ENCODE data around the gene KRTAP4-11.
"Not testable (repeated sequence)": the region's sequence is repeated elsewhere in the genome, so short reads cannot be mapped to it uniquely, and the experiment has no call there.

Gene KRTAP4-11

GRCh38 chr17:41123292-41123990, 5.3 kb upstream of the KRTAP4-11 start:
- not testable (repeated sequence) for DNase-seq

GRCh38 chr17:41121742-41122141, 3.6 kb upstream of the KRTAP4-11 start:
- no peak for DNase-seq

- not testable (repeated sequence) for DNase-seq
Measured at GRCh38 chr17:41119696-41120690, 1.8 kb upstream of the KRTAP4-11 start.

- no peak for DNase-seq
Measured at GRCh38 chr17:41118721-41119120, 548 bp upstream of the KRTAP4-11 start.

DNA sequence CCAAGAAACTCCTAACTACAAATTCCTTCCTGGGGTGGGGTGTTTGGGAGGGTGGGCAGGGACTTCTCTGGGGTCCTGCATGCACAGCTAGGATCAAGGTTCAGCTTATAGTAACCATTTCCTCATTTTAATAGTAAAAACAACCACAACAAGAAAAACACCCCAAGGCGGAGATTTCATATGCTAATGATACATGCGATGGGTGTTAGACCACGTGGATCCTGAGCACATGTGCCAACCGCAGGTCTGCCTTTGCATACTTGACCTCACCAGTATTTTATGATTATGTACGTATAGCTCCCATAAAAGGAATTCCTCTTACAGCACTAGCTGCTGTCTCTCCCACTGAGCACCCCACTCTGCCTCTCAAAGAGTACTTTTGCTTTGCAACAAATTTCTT, 1.9 kb downstream of the KRTAP4-11 start:
- no peak for DNase-seq

DNA sequence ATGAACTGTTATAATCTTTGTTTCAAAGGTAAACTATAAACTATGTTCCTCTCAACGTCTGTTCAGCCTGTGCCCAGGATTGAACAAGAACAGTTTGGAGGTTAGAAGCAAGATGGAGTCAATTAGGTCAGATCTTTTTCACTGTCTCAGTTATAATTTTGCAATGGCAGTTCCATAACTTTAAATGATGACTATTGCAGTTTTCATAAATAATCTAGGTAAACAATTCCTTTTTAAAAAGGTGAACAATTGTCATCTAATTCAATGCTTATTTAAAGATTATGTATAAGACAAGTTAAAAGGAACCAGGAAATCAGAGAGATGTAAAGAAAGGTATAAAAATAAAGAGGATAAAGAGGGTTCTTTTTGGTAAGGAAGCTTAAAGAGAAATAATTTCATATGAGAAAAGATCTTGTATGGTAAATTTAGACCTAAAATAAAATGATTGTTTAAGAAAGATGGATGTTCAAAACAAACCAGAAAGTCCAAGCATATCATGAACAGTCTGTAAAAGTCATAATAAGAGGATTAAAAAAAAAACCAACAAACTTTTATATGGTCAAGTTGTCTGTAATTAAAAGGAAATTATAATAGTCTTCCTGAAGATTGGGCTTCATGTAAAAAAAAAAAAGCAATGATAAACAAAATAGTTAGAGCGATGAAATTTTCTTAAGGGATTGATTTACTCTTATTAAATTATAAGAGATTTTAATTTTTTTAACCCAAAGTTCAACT, 6.9 kb downstream of the KRTAP4-11 start:
- no peak for DNase-seq

GRCh38 chr17:41108728-41109386, 9.3 kb downstream of the KRTAP4-11 start:
- not testable (repeated sequence) for DNase-seq

DNA sequence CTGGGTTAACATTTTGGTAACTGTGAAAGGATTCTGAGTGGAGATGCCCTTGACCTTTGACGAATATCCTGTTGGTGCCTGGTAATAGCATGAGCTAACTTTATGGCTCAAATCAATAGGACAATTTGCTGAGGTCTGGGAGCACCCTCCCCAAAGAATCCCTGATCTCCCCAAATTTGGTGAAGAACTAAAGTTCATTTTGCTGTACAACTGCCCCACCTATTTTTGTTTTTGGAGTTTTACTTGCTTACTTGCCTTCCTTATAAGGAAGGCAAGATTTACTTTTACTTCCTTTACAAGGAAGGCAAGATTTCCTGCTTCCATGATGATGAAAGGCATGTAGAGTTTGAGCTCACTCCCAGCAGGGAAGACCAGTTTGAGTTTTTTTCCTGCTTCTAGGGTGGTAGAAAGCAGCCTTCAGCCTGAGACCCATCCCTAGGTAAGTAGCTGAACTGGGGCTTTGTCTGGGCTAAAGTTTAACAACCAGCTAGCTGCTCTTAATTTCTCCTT, 10.2 kb downstream of the KRTAP4-11 start:
- DNase-seq = no peak

DNA sequence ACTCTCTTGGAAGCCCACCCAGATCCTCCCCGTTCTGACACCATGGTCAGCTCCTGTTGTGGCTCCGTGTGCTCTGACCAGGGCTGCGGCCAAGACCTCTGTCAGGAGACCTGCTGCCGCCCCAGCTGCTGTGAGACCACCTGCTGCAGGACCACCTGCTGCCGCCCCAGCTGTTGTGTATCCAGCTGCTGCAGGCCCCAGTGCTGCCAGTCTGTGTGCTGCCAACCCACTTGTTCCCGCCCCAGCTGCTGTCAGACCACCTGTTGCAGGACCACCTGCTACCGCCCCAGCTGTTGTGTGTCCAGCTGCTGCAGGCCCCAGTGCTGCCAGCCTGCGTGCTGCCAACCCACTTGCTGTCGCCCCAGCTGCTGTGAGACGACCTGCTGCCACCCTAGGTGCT, 12.8 kb downstream of the KRTAP4-11 start, which contains the start of gene KRTAP4-9:
Gene KRTAP4-9 (plus strand): TSS at position 43 of the 400 bp plus-strand sequence. CDS start 0 bp downstream, at position 43.
- not testable (repeated sequence) for DNase-seq

- DNase-seq = not testable (repeated sequence)
Measured at GRCh38 chr17:41104386-41105038, 13.7 kb downstream of the KRTAP4-11 start.

DNA sequence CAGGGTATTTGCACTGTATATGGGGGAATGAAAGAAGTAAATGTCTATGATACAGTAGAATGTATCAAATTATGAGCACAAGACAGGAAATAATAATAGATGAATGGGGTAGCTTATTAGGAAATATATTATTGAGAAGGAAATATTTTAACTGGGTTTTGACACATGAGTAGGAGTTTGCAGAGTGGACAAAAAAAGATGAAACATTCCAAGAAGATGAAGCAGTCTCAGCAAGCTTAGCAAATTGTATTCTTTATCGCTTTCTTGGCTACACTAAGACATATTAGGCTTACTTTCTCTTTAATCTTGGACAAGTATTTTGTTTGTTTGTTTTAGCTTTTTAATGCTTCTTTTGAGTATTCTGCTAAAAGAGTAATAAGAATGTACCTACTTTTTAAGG, 14.3 kb downstream of the KRTAP4-11 start:
- no peak for DNase-seq

GRCh38 chr17:41101586-41102259, 16.4 kb downstream of the KRTAP4-11 start, which contains the start of gene KRTAP4-16:
KRTAP4-16 (minus strand) TSS chr17:41102209; CDS start chr17:41102209, 0 bp downstream.
- DNase-seq = no peak

DNA sequence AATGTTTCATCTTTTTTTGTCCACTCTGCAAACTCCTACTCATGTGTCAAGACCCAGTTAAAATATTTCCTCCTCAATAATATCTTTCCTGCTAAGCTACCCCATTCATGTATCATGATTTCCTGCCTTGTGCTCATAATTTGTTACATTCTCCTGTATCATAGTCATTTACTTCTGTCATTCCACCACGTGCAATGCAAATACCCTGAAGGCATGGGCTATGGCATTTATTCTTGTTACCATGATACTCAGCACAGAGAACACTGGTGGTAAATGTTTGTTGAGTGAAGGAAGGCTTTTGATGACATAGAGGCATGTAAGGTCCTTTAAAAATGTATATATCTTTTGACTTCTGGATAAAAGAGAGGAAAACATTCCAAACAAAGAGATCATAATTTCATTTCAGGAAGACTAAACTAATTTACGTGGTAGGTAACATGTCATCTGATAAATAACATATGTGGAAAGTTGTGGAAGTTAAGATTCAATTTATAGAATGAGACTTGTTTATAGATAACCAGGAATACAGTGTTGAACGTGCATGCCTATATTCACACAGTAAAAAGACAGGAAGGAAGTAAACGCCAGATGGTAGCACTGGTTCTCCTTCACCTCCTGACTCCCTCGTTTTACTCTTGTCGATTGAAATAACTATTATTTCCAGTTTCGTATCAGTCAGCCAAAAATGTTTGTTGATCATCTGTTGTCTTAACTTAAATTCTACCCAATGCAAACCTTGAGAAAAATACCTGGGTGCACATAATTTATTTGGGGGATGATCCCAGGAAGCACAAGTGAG, 18.3 kb downstream of the KRTAP4-11 start:
- DNase-seq = not testable (repeated sequence)

DNA sequence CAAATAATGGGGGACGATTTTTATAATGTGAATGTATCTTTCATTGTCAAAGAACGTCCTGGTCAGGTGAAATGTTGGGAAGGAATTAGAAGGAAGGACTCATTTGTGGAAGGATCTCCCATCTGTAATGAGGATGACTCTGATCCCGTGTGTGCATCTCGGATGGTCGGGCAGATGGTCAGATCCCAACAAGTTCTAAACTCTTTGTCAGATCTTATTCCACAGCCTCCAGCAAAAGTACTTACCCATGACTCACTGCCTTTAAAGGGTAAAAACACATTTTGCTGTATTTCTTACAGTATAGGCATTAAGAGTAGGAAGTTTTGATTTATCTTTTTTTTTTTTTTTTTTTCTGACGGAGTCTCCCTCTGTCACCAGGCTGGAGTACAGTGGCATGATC, 19.7 kb downstream of the KRTAP4-11 start:
- DNase-seq = no peak

- DNase-seq = no peak
Measured at GRCh38 chr17:41098042-41098441, 20.1 kb downstream of the KRTAP4-11 start, which contains the start of gene KRTAP4-8. KRTAP4-8 (minus strand) TSS chr17:41098142; CDS start chr17:41098084, 58 bp downstream.

DNA sequence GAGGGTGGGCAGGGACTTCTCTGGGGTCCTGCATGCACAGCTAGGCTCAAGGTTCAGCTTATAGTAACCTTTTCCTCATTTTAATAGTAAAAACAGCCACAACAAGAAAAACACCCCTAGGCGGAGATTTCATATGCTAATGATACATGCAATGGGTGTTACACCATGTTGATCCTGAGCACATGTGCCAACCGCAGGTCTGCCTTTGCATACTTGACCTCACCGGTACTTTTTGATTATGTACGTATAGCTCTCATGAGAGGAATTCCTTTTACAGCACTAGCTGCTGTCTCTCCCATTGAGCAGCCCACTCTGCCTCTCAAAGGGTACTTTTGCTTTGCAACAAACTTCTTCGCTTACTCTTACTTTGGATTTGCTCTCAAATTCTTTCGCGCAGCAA, 22.1 kb downstream of the KRTAP4-11 start:
- DNase-seq = no peak

GRCh38 chr17:41088760-41089352, 29.3 kb downstream of the KRTAP4-11 start:
- not testable (repeated sequence) for DNase-seq

DNA sequence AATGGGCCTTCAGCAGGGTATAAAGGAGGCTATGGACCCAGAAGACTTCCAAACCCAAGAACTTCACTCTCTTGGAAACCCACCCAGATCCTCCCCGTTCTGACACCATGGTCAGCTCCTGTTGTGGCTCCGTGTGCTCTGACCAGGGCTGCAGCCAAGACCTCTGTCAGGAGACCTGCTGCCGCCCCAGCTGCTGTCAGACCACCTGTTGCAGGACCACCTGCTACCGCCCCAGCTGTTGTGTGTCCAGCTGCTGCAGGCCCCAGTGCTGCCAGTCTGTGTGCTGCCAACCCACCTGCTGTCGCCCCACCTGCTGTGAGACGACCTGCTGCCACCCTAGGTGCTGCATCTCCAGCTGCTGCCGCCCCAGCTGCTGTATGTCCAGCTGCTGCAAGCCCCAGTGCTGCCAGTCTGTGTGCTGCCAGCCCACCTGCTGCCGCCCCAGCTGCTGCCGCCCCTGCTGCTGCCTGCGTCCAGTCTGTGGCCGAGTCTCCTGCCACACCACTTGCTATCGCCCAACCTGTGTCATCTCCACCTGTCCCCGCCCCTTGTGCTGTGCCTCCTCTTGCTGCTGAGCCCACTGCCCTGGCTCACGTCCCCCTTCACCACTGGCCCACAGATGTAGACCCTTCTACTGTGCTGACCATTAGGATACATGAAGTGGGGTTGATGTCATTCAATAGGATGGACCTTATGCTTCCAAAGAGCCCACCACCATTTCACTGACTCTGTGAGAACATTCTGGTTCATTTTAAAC, 33.9 kb downstream of the KRTAP4-11 start, which contains the start of gene KRTAP4-7:
Gene KRTAP4-7 (plus strand): TSS at position 51 of the 757 bp plus-strand sequence. CDS start 57 bp downstream, at position 108.
- not testable (repeated sequence) for DNase-seq
